ENCODE measurements around the gene DVL2. TPM values are rescaled to one million over a fixed set of nuclear protein-coding genes. Genes with fewer than 3 reads are reported as not detected.
A peak's percentile ranks its signal among the peaks of the same experiment; 100 is the strongest.

The DVL2 gene
- total RNA-seq, 1 experiment from 2014 or later, result 67.3 TPM

GRCh38 chr17:7281953-7282751 lies 47.8 kb upstream of the DVL2 start:
- CTCF ChIA-PET, result interaction anchor here (0.6 to 7.0 kb wide), 21 partner anchors 9 to 307 kb away, joined by 3 to 119 read pairs (median 10); partner anchors contain the start of genes ACAP1, GABARAP, NEURL4 and SOX15
- no peaks in the 10 kb centered on the region for H3K9me3 Mint-ChIP-seq
- peaks cover 20% of the 10 kb centered on the region for H3K4me1 Mint-ChIP-seq
- H3K27me3 Mint-ChIP-seq (ENCODE audit: low read depth), result peaks cover 21% of the 10 kb centered on the region
- no peak for TF ChIP-seq RORB (CRISPR knock-in tag; IDR thresholded peaks at IDR 0.05)
- no peak for TF ChIP-seq CBFB (CRISPR knock-in tag; IDR thresholded peaks at IDR 0.05; ENCODE audit: low read depth)
- TF ChIP-seq ZNF671 (CRISPR knock-in tag; IDR thresholded peaks at IDR 0.05), result no peak
- 0 out of 2 replicates have a peak, but pooled peaks have one; percentile 25 for TF ChIP-seq FOXP4 (CRISPR knock-in tag; IDR thresholded peaks at IDR 0.05)
- no peak for TF ChIP-seq EMX1 (CRISPR knock-in tag; IDR thresholded peaks at IDR 0.05)
- no peak for TF ChIP-seq IRF2 (CRISPR knock-in tag; IDR thresholded peaks at IDR 0.05; ENCODE audit: borderline replicate concordance, low read depth)
- no peak for TF ChIP-seq TCF7 (CRISPR knock-in tag; IDR thresholded peaks at IDR 0.05; ENCODE audit: low read depth)
- TF ChIP-seq FOXJ3 (CRISPR knock-in tag; IDR thresholded peaks at IDR 0.05; ENCODE audit: borderline replicate concordance), result no peak
- no peak for TF ChIP-seq ZNF263 (CRISPR knock-in tag; IDR thresholded peaks at IDR 0.05; ENCODE audit: low read depth)
- no peak for TF ChIP-seq E2F4 (CRISPR knock-in tag; IDR thresholded peaks at IDR 0.05; ENCODE audit: borderline replicate concordance, low read depth)
- TF ChIP-seq ZNF416 (CRISPR knock-in tag; IDR thresholded peaks at IDR 0.05), result no peak
- no peak for TF ChIP-seq FOXK1 (CRISPR knock-in tag; IDR thresholded peaks at IDR 0.05)
- TF ChIP-seq NR1H2 (CRISPR knock-in tag; IDR thresholded peaks at IDR 0.05), result no peak
- TF ChIP-seq FOXP1 (CRISPR knock-in tag; IDR thresholded peaks at IDR 0.05; ENCODE audit: borderline replicate concordance), result 0 out of 2 replicates have a peak, but pooled peaks have one; percentile 21
- no peak overlapping the region for H3K27ac Mint-ChIP-seq
- H3K4me3 Mint-ChIP-seq, result peak overlapping the region; percentile 82
- peak; percentile 1; the same call in 1 of the 2 replicates for ATAC-seq
- POLR2A ChIA-PET, result interaction anchor here (0.7 to 1.7 kb wide), 7 partner anchors 12 to 266 kb away, joined by 3 to 8 read pairs (median 4); partner anchors contain the start of gene GABARAP
- no peaks in the 10 kb centered on the region for H3K36me3 Mint-ChIP-seq
- peak; percentile 41 for DNase-seq (ENCODE audit: low spot score)

- DNase-seq (ENCODE audit: low spot score) (peak; percentile 98), ATAC-seq (peak; percentile 74)
- Mint-ChIP-seq H3K27me3 (ENCODE audit: low read depth) (peaks cover 21% of the 10 kb centered on the region), H3K4me3 (peak within 1 kb of the TSS; percentile 82), H3K27ac (peak within 1 kb of the TSS; percentile 26), H3K36me3 (no peaks in the 10 kb centered on the region), H3K9me3 (no peaks in the 10 kb centered on the region), H3K4me1 (peaks cover 20% of the 10 kb centered on the region)
- CTCF ChIA-PET, result interaction anchor here (0.7 to 7.0 kb wide), 31 partner anchors 10 to 422 kb away, joined by 3 to 119 read pairs (median 7); partner anchors contain the start of genes ACADVL, ACAP1, DLG4 and GABARAP
- POLR2A ChIA-PET, result interaction anchor here (0.7 to 1.7 kb wide), 9 partner anchors 13 to 267 kb away, joined by 3 to 8 read pairs (median 4); partner anchors contain the start of gene GABARAP
- TF ChIP-seq PRDM15 (CRISPR knock-in tag; IDR thresholded peaks at IDR 0.05) (0 out of 2 replicates have a peak, but pooled peaks have one; percentile 35), NFATC4 (CRISPR knock-in tag; IDR thresholded peaks at IDR 0.05) (no peak), MAX (CRISPR knock-in tag; IDR thresholded peaks at IDR 0.05) (peak; percentile 6; the same call in 1 of the 2 replicates), E2F5 (CRISPR knock-in tag; IDR thresholded peaks at IDR 0.05) (peak; percentile 82), ETV6 (CRISPR knock-in tag; IDR thresholded peaks at IDR 0.05) (peak; percentile 44; the same call in 1 of the 2 replicates), ELF4 (CRISPR knock-in tag; IDR thresholded peaks at IDR 0.05; ENCODE audit: low read depth) (0 out of 2 replicates have a peak, but pooled peaks have one; percentile 55), ESRRA (CRISPR knock-in tag; IDR thresholded peaks at IDR 0.05; ENCODE audit: borderline replicate concordance) (no peak), ZNF232 (CRISPR knock-in tag; IDR thresholded peaks at IDR 0.05) (0 out of 2 replicates have a peak, but pooled peaks have one; percentile 16), SP1 (CRISPR knock-in tag; conservative IDR thresholded peaks at IDR 0.05) (peak; percentile 76), USF1 (CRISPR knock-in tag; IDR thresholded peaks at IDR 0.05) (peak; percentile 67; the same call in 1 of the 2 replicates)
Measured at GRCh38 chr17:7281074-7281952, 47.0 kb upstream of the DVL2 start, which contains the start of gene SLC2A4. SLC2A4 (plus strand) TSS chr17:7281718; CDS start chr17:7281935, 217 bp downstream.
